Choroid plexus epithelial cell (primary cell): Measurements from ENCODE around the gene KISS1R.
"Not testable (repeated sequence)": the region's sequence is repeated elsewhere in the genome, so short reads cannot be mapped to it uniquely, and the experiment has no call there.

Experiments
- DNase-seq: peaks from one replicate; pipeline ENCODE4 v3.0.0-alpha.2; 2010; ENCODE audit warnings: low read depth
- H3K4me3 ChIP-seq: 2 replicates; pipeline ENCODE4 v1.5.1; 2011; ENCODE audit warnings: low read depth, mild to moderate bottlenecking, control low read depth, low read length, moderate library complexity
- TF ChIP-seq, protein P1 (sequence below): conservative IDR thresholded peaks from 2 replicates; pipeline ENCODE4 v1.5.1; 2011; ENCODE audit warnings: low read depth, mild to moderate bottlenecking, control low read depth, inconsistent platforms, low read length, moderate library complexity

The KISS1R gene

GRCh38 chr19:953445-954271 lies 36.5 kb downstream of the KISS1R start:
- H3K4me3 ChIP-seq = no peak overlapping the region
- DNase-seq = no peak
- TF ChIP-seq, protein P1, sequence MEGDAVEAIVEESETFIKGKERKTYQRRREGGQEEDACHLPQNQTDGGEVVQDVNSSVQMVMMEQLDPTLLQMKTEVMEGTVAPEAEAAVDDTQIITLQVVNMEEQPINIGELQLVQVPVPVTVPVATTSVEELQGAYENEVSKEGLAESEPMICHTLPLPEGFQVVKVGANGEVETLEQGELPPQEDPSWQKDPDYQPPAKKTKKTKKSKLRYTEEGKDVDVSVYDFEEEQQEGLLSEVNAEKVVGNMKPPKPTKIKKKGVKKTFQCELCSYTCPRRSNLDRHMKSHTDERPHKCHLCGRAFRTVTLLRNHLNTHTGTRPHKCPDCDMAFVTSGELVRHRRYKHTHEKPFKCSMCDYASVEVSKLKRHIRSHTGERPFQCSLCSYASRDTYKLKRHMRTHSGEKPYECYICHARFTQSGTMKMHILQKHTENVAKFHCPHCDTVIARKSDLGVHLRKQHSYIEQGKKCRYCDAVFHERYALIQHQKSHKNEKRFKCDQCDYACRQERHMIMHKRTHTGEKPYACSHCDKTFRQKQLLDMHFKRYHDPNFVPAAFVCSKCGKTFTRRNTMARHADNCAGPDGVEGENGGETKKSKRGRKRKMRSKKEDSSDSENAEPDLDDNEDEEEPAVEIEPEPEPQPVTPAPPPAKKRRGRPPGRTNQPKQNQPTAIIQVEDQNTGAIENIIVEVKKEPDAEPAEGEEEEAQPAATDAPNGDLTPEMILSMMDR = no peak

DNA sequence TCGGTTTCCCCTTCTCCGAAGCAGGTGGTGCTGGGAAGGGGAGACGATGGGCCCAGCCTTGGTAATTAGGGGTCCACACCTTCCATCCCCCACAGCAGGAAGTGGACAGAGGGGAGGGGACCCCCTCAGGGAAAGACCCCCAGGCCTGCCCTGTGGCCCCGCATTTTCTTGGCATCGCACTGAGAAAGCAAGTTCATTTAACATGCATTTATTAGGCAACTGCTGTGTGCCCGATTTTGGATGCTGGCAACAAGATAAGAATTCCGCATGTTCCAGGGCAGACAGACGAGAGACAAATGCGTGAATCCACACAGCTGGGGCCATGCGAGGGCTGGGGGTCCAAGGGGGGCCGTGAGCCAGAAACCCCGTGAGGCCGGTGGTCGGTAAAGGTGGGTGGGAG lies 37.1 kb downstream of the KISS1R start:
- TF ChIP-seq, protein P1 = no peak
- no peak for DNase-seq
- H3K4me3 ChIP-seq = no peak overlapping the region

DNA sequence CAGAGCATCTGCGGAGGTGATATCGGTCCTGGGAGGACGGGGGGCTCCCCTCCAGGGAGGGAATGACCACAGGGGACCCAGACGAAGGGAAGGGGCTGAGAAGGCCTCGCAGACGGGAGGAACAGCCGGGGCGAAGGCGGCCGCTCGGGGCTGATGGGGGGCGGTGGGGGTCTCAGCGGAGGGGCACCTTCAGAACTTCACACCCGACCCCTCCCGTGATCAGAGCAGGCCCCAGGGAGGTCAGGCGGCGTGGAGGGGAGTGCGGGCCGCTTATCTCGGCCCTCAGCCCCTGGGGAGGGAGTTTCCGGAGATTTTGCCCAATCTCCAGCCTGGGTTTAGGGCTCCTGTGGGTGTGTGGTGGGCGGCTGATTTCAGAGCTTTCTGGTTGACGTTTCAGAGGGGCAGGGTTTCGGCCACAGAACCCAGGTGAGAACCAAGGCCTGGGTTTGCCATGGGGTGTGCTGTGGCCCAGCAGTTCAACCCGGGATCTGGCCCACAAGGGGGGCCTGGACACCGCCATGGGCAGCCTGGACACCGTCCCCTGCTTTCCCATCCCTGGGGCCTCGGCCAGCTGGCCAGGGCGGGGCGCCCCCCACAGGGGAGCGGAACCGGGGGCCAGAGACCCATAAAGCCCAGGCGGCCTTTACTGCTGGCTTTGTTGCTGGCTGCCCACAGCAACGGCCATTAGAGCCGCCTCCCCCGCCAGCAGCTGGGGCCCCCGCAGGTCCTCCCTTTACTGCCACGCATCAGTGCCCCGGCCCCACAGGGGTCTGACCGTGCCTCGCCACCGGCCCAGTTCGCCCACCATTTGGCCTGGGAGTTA lies 37.8 kb downstream of the KISS1R start:
- no peak overlapping the region for H3K4me3 ChIP-seq
- TF ChIP-seq, protein P1 = no peak
- peak; percentile 24 for DNase-seq

DNA sequence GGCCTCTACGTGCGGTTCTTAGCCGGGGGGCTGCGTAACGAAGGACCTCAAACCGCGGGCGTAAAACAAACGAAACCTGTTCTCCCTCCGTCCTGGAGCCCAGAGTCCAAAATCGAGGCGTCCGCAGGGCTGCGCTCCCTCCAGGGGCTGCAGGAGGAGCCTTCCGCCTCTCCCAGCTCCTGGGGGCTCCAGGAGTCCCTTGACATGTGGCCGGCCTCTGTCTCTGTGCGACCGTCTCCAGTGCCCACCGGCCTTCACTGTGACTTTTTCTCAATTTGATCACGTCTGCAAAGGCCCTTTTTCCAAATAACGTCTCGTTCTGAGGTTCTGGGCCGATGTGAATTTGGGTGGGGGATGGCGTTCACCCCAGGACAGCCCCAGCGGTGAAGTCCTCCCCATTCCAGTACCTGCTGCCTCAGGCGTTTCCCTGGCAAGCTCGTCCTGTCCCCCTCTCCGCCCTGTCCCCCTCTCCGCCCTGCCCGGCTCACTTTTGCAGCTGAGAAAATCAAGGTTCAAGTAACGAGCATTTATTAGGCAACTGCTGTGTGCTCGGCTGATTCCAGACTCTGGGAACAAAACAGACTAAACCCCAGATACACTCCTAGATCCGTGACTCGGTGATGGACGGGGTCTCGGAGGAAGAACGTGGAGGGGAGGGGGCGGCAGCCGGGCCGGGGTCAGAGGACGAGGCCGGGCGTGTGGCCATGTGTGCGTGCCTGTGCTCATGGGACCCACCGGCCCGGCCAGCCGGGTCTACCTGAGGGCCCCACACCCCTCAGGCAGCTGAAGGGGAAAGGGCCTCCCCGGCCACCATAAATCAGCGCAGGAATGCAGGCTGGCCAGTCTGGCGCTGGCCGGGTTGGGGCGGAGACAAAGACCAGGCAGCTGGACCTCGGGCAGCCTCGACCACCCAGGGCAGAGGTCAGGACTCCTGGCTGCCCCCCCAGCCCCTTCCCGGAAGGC lies 39.0 kb downstream of the KISS1R start:
- no peak for DNase-seq
- no peak overlapping the region for H3K4me3 ChIP-seq
- TF ChIP-seq, protein P1 = no peak

DNA sequence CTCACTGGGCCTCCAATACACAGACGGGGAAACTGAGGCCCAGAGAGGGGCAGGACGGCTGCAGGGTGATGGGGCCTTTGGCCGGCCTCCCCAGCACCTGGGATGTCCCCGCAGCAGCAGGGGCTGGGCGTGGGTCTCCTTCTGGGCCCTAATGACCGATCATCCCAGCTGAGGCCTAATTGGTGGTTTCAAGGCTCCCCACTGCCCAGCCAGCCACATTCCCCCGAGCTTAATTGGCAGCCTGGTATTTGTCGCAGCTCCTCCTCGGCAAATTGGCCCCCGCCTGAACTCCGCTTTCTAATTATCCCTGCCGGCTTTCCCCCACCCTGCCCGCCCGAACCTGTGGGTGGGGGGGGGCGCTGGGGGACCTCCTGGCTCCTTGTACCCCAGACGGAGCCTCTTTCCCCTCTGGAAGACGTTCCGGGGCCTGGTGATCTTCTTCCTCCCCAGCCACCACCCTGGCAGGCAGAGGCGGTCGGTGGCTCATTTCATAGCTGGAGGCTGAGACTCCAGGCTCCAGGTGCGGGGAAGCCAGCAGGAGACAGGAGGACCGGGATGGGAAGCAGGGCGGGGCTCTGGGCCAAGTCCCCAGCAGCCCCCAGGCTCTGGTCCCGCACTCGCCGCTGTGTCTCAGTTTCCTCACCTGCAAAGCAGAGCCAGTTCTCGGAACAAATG lies 39.8 kb downstream of the KISS1R start:
- H3K4me3 ChIP-seq = no peak overlapping the region
- TF ChIP-seq, protein P1 = no peak
- peak; percentile 36 for DNase-seq

DNA sequence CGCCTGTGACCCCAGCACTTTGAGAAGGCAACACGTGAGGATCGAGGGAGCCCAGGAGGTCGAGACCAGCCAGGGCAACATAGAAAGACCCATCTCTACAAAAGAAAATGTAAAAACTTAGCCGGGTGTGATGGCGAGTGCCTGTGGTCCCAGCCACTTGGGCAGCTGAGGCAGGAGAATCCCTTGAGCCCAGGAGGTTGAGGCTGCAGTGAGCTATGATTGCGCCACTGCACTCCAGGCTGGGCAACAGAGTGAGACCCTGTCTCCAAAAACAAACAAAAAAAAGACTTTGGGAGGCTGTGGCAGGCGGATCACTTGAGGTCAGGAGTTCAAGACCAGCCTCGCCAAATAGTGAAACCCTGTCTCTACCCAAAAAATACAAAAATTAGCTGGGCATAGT lies 40.4 kb downstream of the KISS1R start:
- H3K4me3 ChIP-seq, DNase-seq: not testable (repeated sequence)
